Endothelial cell of umbilical vein (primary cell): ENCODE measurements around the gene QSOX2. TPM values are rescaled to one million over a fixed set of nuclear protein-coding genes. Genes with fewer than 3 reads are reported as not detected.

Experiments
- BruUV-seq: library from RNA; stranded (reverse); fragments of 400-500 nt; replicated peaks from 2 replicates; lab custom pipeline; 2021; lab: Mats Ljungman, UMichigan
- CTCF ChIA-PET: fragments of 300-600, 350-600 bp; sonication (Branson Sonifier 250); formaldehyde crosslinking; loops from one replicate; lab custom pipeline; 2021; ENCODE audit warnings: antibody characterized with exemption, inconsistent platforms; lab: Charles Lee
- POLR2A ChIA-PET: fragments of 300-600, 350-600 bp; sonication (Branson Sonifier 250); formaldehyde crosslinking; loops from one replicate; lab custom pipeline; 2021; ENCODE audit warnings: antibody characterized with exemption, inconsistent platforms; lab: Charles Lee
- DNase-seq: peaks from one replicate; pipeline ENCODE4 v3.0.0-alpha.2; 2011; ENCODE audit warnings: low read depth, low spot score
- FAIRE-seq: peaks from 2 replicates; lab custom pipeline; 2011; peaks lifted over from hg19 to GRCh38; lab: Jason Lieb, UNC
- H2AFZ ChIP-seq: 2 replicates; pipeline ENCODE4 v1.6.0; 2012; ENCODE audit warnings: low read depth, low read length, control low read depth, inconsistent platforms
- H3K27ac ChIP-seq: 2 replicates; pipeline ENCODE4 v1.5.1; 2011; ENCODE audit warnings: low read depth, mild to moderate bottlenecking, control low read depth, low read length, moderate library complexity; ENCODE audit not compliant: insufficient read depth
- H3K27me3 ChIP-seq, 2 experiments: 2 replicates each; pipeline versions ENCODE4 v1.6.0 to v1.6.1; 2011; ENCODE audit warnings: low read length in 2 of 2, mixed read lengths in 1 of 2; ENCODE audit not compliant: control insufficient read depth in 2 of 2, insufficient read depth in 2 of 2
- H3K36me3 ChIP-seq, 2 experiments: 2 replicates in 1 of 2; 3 replicates in 1 of 2; pipeline ENCODE4 v1.5.1; 2011; ENCODE audit warnings: low read length in 2 of 2, mild to moderate bottlenecking in 1 of 2, moderate library complexity in 1 of 2; ENCODE audit not compliant: control insufficient read depth in 2 of 2, insufficient read depth in 2 of 2; ENCODE audit errors: extremely low read depth in 1 of 2
- H3K4me1 ChIP-seq: 3 replicates; pipeline ENCODE4 v1.5.1; 2011; ENCODE audit warnings: mild to moderate bottlenecking, low read length; ENCODE audit not compliant: control insufficient read depth, insufficient read depth; ENCODE audit errors: extremely low read depth
- H3K4me2 ChIP-seq: 2 replicates; pipeline ENCODE4 v1.6.1; 2011; ENCODE audit warnings: low read length, control low read depth, mixed read lengths; ENCODE audit not compliant: insufficient read depth
- H3K4me3 ChIP-seq, 3 experiments: fragments of 200-600 bp in 1 of 3; sonication (generic), shearing (Covaris generic) in 1 of 3; replicated peaks in 1 of 3; 2 replicates each; pipeline ENCODE4 v1.5.1; 2011 to 2016; ENCODE audit warnings: control low read depth in 3 of 3, low read length in 3 of 3, mild to moderate bottlenecking in 2 of 3, inconsistent platforms in 1 of 3, low read depth in 1 of 3, moderate library complexity in 1 of 3; ENCODE audit not compliant: insufficient read depth in 1 of 3
- H3K79me2 ChIP-seq: 2 replicates; pipeline ENCODE4 v1.6.0; 2012; ENCODE audit warnings: low read length, inconsistent platforms; ENCODE audit not compliant: control insufficient read depth, insufficient read depth
- H3K9ac ChIP-seq: replicated peaks from 2 replicates; pipeline ENCODE3; 2011; ENCODE audit warnings: low read length, control low read depth; ENCODE audit not compliant: insufficient read depth; ENCODE audit errors: extremely low read depth
- H3K9me1 ChIP-seq: replicated peaks from 3 replicates; pipeline ENCODE4 v1.6.0; 2011; ENCODE audit warnings: mild to moderate bottlenecking, low read length; ENCODE audit not compliant: control insufficient read depth, insufficient read depth; ENCODE audit errors: extremely low read depth
- H3K9me3 ChIP-seq: replicated peaks from 2 replicates; pipeline ENCODE4 v1.5.1; 2012; ENCODE audit warnings: low read length, inconsistent platforms; ENCODE audit not compliant: control insufficient read depth, insufficient read depth
- H4K20me1 ChIP-seq: replicated peaks from 2 replicates; pipeline ENCODE3; 2011; ENCODE audit warnings: mild to moderate bottlenecking, low read length; ENCODE audit not compliant: control insufficient read depth, insufficient read depth; ENCODE audit errors: extremely low read depth
- CTCF ChIP-seq, 2 donors: IDR thresholded peaks; 1 replicate in 1 of 2; 2 replicates in 1 of 2; pipeline ENCODE4 v1.5.1; 2011; ENCODE audit warnings: low read length in 2 of 2, mild to moderate bottlenecking in 2 of 2, moderate library complexity in 2 of 2, control low read depth in 1 of 2, inconsistent platforms in 1 of 2, low read depth in 1 of 2; ENCODE audit not compliant: insufficient read depth in 1 of 2; ENCODE audit errors: extremely low read depth in 1 of 2
- EZH2 ChIP-seq: IDR thresholded peaks from 2 replicates; pipeline ENCODE4 v1.6.1; 2012; ENCODE audit warnings: borderline replicate concordance, low read depth, mild to moderate bottlenecking, moderate library complexity, low read length, inconsistent platforms; ENCODE audit not compliant: severe bottlenecking
- FOS ChIP-seq: IDR thresholded peaks from 2 replicates; pipeline ENCODE4 v1.6.1; 2011; ENCODE audit warnings: mild to moderate bottlenecking, low read length, moderate library complexity, borderline replicate concordance; ENCODE audit not compliant: insufficient read depth
- GATA2 ChIP-seq: IDR thresholded peaks from 2 replicates; pipeline ENCODE4 v1.7.0; 2011; ENCODE audit warnings: low read depth, mild to moderate bottlenecking, moderate library complexity, mixed read lengths, low read length; ENCODE audit not compliant: insufficient read length, insufficient read depth
- JUN ChIP-seq: IDR thresholded peaks from 2 replicates; pipeline ENCODE4 v1.6.1; 2011; ENCODE audit warnings: borderline replicate concordance, low read depth; ENCODE audit not compliant: insufficient read length, insufficient read depth
- MAX ChIP-seq: IDR thresholded peaks from 2 replicates; pipeline ENCODE4 v1.6.1; 2011; ENCODE audit not compliant: insufficient read depth, insufficient read length
- MYC ChIP-seq: IDR thresholded peaks from one replicate; pipeline ENCODE4 v1.6.1; 2011; ENCODE audit warnings: mild to moderate bottlenecking, low read depth, low read length
- POLR2A ChIP-seq: IDR thresholded peaks from 2 replicates; pipeline ENCODE4 v1.6.1; 2012; ENCODE audit warnings: low read depth, mild to moderate bottlenecking, control low read depth, low read length
- POLR2AphosphoS5 ChIP-seq: IDR thresholded peaks from 2 replicates; pipeline ENCODE4 v1.6.1; 2012; ENCODE audit warnings: low read depth, mild to moderate bottlenecking, control low read depth, low read length, moderate library complexity; ENCODE audit not compliant: insufficient read depth
- dilution Hi-C: fragments of 300-500 bp; cut with MboI; formaldehyde crosslinking; loops from one replicate; pipeline ENCODE4 v1.15.0; 2019; ENCODE audit warnings: low sequenced_read_pairs; ENCODE audit not compliant: extremely low pct_ligation_motif_present
- intact Hi-C: fragments of 100-400 bp; cut with micrococcal nuclease; formaldehyde crosslinking; loops from one replicate; pipeline ENCODE4 v1.10.0; 2022
- polyA plus RNA-seq, 4 experiments: library from polyadenylated mRNA; depleted of rRNA in 3 of 4; stranded (reverse) in 3 of 4; unstranded in 1 of 4; fragments of >200 nt; gene quantifications; 2 replicates each; pipeline versions ENCODE4 v1.2.1 to v1.2.3, GENCODE V29; 2011 to 2012; ENCODE audit warnings: missing spikeins in 1 of 4
- total RNA-seq: library from RNA; stranded (reverse); gene quantifications from 2 replicates; pipeline ENCODE4 v1.2.3, GENCODE V29; 2021

Gene QSOX2
- total and polyA plus RNA-seq, 2 donors (not counting 3 experiments of a cell fraction or from before 2014, with no cell fraction given): 16.4 to 23.4 TPM

GRCh38 chr9:136208675-136209074, 36.9 kb downstream of the QSOX2 start:
- Histone ChIP-seq H3K36me3 (no peaks in the 10 kb centered on the region), H3K9ac (no peak overlapping the region), H3K27ac (no peak overlapping the region), H2AFZ (no peak overlapping the region), H3K9me3 (no peaks in the 10 kb centered on the region), H3K4me1 (no peaks in the 10 kb centered on the region), H3K79me2 (no peaks in the 10 kb centered on the region), H4K20me1 (no peaks in the 10 kb centered on the region), H3K4me2 (no peak overlapping the region), H3K4me3 (no peak overlapping the region), H3K9me1 (no peaks in the 10 kb centered on the region), H3K27me3 (peaks cover 7 to 12% of the 10 kb centered on the region in 2 experiments)
- no peak for FAIRE-seq
- ChIA-PET POLR2A (no interaction called here), CTCF (interaction anchor here (1.2 kb wide), 1 partner anchor 16 kb away, joined by 3 read pairs; no protein-coding TSS in a partner anchor)
- no peak for DNase-seq
- no TSS peak for BruUV-seq
- dilution Hi-C loops: no loop called here
- TF ChIP-seq MYC (no peak), CTCF (IDR thresholded peaks at IDR 0.05; ENCODE audit: extremely low read depth in 1 of 2, insufficient read depth in 1 of 2, low read depth in 1 of 2, low read length in 2 of 2) (no peak), FOS (no peak), MAX (no peak), JUN (no peak), GATA2 (no peak), POLR2AphosphoS5 (no peak), EZH2 (no peak), POLR2A (no peak)
- intact Hi-C loops: loop anchor here (10.0 kb wide), 1 partner anchor 54 kb away; no protein-coding TSS in a partner anchor
